GM19035 (cell line): Measurements from ENCODE around the gene TMPRSS2.

ENCODE experiments used
- ATAC-seq: cut with Tn5 transposase; IDR thresholded peaks from one replicate; pipeline ENCODE4 v1.9.1; 2021; ENCODE audit not compliant: unreplicated experiment

TMPRSS2 gene

GRCh38 chr21:41451753-41452676 lies 55.9 kb downstream of the TMPRSS2 start:
- ATAC-seq: no peak

GRCh38 chr21:41449613-41450012 lies 58.3 kb downstream of the TMPRSS2 start:
- no peak for ATAC-seq

GRCh38 chr21:41447356-41447755 lies 60.6 kb downstream of the TMPRSS2 start:
- ATAC-seq: no peak

GRCh38 chr21:41446586-41446985 lies 61.4 kb downstream of the TMPRSS2 start:
- ATAC-seq: no peak

- no peak for ATAC-seq
Measured at GRCh38 chr21:41445465-41445862, 62.5 kb downstream of the TMPRSS2 start.

- ATAC-seq: no peak
Measured at GRCh38 chr21:41444703-41445464, 63.1 kb downstream of the TMPRSS2 start.

- no peak for ATAC-seq
Measured at GRCh38 chr21:41443562-41443961, 64.4 kb downstream of the TMPRSS2 start.

- ATAC-seq: no peak
Measured at GRCh38 chr21:41442481-41443186, 65.3 kb downstream of the TMPRSS2 start.

GRCh38 chr21:41441546-41441945 lies 66.4 kb downstream of the TMPRSS2 start:
- no peak for ATAC-seq

GRCh38 chr21:41439248-41439647 lies 68.7 kb downstream of the TMPRSS2 start:
- ATAC-seq: no peak

GRCh38 chr21:41438425-41439113 lies 69.4 kb downstream of the TMPRSS2 start:
- ATAC-seq: no peak

GRCh38 chr21:41437729-41438128 lies 70.2 kb downstream of the TMPRSS2 start:
- ATAC-seq: no peak

GRCh38 chr21:41435706-41436105 lies 72.3 kb downstream of the TMPRSS2 start:
- no peak for ATAC-seq

GRCh38 chr21:41433566-41433965 lies 74.4 kb downstream of the TMPRSS2 start:
- no peak for ATAC-seq

GRCh38 chr21:41432562-41433460 lies 75.1 kb downstream of the TMPRSS2 start:
- no peak for ATAC-seq

GRCh38 chr21:41431788-41432548 lies 76.0 kb downstream of the TMPRSS2 start:
- ATAC-seq: no peak

- ATAC-seq: no peak
Measured at GRCh38 chr21:41429925-41430491, 78.0 kb downstream of the TMPRSS2 start.

GRCh38 chr21:41429305-41429704 lies 78.7 kb downstream of the TMPRSS2 start:
- ATAC-seq: no peak

- ATAC-seq: no peak
Measured at GRCh38 chr21:41428847-41429246, 79.1 kb downstream of the TMPRSS2 start.
